ENCODE results near the gene IGFLR1. TPM values are rescaled to one million over a fixed set of nuclear protein-coding genes. Genes with fewer than 3 reads are reported as not detected.

The IGFLR1 gene
- total RNA-seq, 1 donor from 2014 or later, result 16.9 TPM

GRCh38 chr19:35731779-35732405 lies 10.4 kb downstream of the IGFLR1 start:
- Histone ChIP-seq H3K36me3 (peaks cover 83% of the 10 kb centered on the region), H3K27me3 (no peaks in the 10 kb centered on the region), H3K27ac (no peak overlapping the region), H3K9me3 (no peaks in the 10 kb centered on the region), H3K4me1 (no peaks in the 10 kb centered on the region), H3K4me3 (no peak overlapping the region)
- no peak for DNase-seq
- TF ChIP-seq CTCF (IDR thresholded peaks at IDR 0.05), result no peak
- ATAC-seq, result no peak
- intact Hi-C loops (cut with DNase I), result no loop called here

- H3K9me3 ChIP-seq, result no peaks in the 10 kb centered on the region
- TF ChIP-seq CTCF (IDR thresholded peaks at IDR 0.05), result no peak
- no peaks in the 10 kb centered on the region for H3K4me1 ChIP-seq
- ATAC-seq, result no peak
- H3K4me3 ChIP-seq, result no peak overlapping the region
- no peak for DNase-seq
- intact Hi-C loops (cut with DNase I), result no loop called here
- no peaks in the 10 kb centered on the region for H3K27me3 ChIP-seq
- H3K27ac ChIP-seq, result no peak overlapping the region
- H3K36me3 ChIP-seq, result peaks cover 83% of the 10 kb centered on the region
These were observed 10.9 kb downstream of the IGFLR1 start for GRCh38 chr19:35731353-35731752.

GRCh38 chr19:35730326-35730725 lies 11.9 kb downstream of the IGFLR1 start:
- intact Hi-C loops (cut with DNase I), result no loop called here
- no peak for TF ChIP-seq CTCF (IDR thresholded peaks at IDR 0.05)

GRCh38 chr19:35729763-35730162 lies 12.5 kb downstream of the IGFLR1 start:
- DNase-seq (no peak), ATAC-seq (no peak)
- intact Hi-C loops (cut with DNase I), result no loop called here
- H3K27me3 ChIP-seq, result no peaks in the 10 kb centered on the region
- no peak overlapping the region for H3K4me3 ChIP-seq
- H3K4me1 ChIP-seq, result no peaks in the 10 kb centered on the region
- H3K36me3 ChIP-seq, result peaks cover 93% of the 10 kb centered on the region
- no peak for TF ChIP-seq CTCF (IDR thresholded peaks at IDR 0.05)
- H3K27ac ChIP-seq, result no peak overlapping the region
- H3K9me3 ChIP-seq, result no peaks in the 10 kb centered on the region

More at GRCh38 chr19:35730326-35730725, 11.9 kb downstream of the IGFLR1 start:
- no peak for DNase-seq
- no peak for ATAC-seq
- H3K9me3 ChIP-seq, result no peaks in the 10 kb centered on the region
- H3K4me3 ChIP-seq, result no peak overlapping the region
- no peaks in the 10 kb centered on the region for H3K4me1 ChIP-seq
- H3K27me3 ChIP-seq, result no peaks in the 10 kb centered on the region
- peaks cover 89% of the 10 kb centered on the region for H3K36me3 ChIP-seq
- no peak overlapping the region for H3K27ac ChIP-seq

- intact Hi-C loops (cut with DNase I), result no loop called here
- TF ChIP-seq CTCF (IDR thresholded peaks at IDR 0.05), result no peak
- Histone ChIP-seq H3K27me3 (no peaks in the 10 kb centered on the region), H3K9me3 (no peaks in the 10 kb centered on the region), H3K4me1 (no peaks in the 10 kb centered on the region), H3K27ac (no peak overlapping the region), H3K36me3 (peaks cover 93% of the 10 kb centered on the region), H3K4me3 (no peak overlapping the region)
- DNase-seq (peak; percentile 61), ATAC-seq (no peak)
These were observed 13.2 kb downstream of the IGFLR1 start for GRCh38 chr19:35729021-35729420.

All from upper lobe of right lung (tissue), 1 donor.